Stimulated activated CD4-positive, alpha-beta T cell treated with anti-CD3 and anti-CD28 coated beads, Interleukin-2, amount 100 ng/mL, for 24 hours (primary cell): Measurements from ENCODE around the gene PKDCC.
"Not testable (repeated sequence)": the region's sequence is repeated elsewhere in the genome, so short reads cannot be mapped to it uniquely, and the experiment has no call there.

ENCODE experiments used
- DNase-seq, 2 donors: peaks; one replicate each; pipeline ENCODE4 v3.0.0-alpha.2; 2020

PKDCC gene

DNA sequence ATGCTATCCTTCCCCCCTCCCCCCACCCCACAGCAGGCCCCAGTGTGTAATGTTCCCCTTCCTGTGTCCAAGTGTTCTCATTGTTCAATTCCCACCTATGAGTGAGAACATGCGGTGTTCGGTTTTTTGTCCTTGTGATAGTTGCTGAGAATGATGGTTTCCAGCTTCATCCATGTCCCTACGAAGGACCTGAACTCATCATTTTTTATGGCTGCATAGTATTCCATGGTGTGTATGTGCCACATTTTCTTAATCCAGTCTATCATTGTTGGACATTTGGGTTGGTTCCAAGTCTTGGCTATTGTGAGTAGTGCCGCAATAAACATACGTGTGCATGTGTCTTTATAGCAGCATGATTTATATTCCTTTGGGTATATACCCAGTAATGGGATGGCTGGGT, 17.9 kb downstream of the PKDCC start:
- DNase-seq: not testable (repeated sequence)

DNA sequence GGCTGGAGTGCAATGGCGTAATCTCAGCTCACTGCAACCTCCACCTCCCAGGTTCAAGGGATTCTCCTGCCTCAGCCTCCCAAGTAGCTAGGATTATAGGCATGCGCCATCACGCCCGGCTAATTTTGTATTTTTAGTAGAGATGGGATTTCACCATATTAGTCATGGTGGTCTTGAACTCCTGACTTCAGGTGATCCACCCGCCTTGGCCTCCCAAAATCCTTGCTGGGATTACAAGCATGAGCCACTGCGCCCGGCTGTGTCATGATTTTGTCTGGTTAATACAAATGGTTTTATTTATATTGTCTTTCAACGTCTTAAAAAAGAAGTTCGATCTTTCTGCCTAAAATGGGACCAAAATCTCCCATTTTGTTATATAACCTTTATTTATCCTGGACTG, 19.2 kb downstream of the PKDCC start:
- not testable (repeated sequence) for DNase-seq

DNA sequence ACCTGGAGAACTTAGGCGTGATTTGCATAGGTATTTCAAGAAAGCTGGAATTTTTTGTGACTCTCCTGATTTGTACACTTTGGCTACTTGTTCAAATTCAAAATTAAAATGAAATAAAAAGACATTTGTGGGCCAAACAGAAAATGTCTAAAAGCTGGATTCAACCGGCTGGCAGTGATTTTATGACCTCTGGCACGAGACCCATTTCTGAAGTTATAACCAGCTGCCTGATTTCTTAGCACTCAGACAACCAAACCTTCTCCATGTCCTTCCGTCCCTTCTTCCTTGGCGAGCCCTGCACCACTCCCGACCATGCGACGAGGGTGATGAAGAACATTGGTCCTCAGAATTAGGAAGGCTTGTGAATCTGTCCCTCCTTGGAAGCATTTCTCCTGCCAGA, 19.7 kb downstream of the PKDCC start:
- DNase-seq: no peak

DNA sequence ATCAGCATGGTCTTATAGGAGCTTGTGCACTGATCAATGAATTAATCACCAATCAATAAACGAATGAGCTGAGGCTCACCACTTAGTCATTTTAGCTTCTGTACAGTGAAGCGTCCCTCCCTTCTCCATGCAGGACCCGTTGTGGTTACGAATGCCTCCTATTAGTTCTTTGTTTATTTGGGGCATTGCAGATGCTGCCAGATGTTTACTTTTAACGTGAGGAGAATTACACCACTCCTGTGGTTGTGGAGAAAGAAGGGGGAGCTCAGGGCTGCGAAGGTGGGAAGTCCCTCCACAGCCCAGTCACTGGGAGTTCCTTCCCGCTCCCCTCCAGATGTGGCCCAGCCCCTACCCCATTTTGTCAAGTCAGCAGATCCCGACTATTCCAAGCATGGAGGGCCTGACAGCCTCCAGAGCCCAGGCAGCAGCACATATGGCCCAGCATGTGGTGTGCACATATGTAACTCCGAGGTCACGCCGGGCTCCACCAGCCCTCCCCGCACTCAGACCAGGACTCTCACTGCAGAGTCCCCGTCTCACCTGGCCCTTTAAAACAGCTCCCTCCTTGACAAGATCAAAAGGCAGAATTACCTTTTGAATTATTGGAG, 20.9 kb downstream of the PKDCC start:
- DNase-seq: no peak

DNA sequence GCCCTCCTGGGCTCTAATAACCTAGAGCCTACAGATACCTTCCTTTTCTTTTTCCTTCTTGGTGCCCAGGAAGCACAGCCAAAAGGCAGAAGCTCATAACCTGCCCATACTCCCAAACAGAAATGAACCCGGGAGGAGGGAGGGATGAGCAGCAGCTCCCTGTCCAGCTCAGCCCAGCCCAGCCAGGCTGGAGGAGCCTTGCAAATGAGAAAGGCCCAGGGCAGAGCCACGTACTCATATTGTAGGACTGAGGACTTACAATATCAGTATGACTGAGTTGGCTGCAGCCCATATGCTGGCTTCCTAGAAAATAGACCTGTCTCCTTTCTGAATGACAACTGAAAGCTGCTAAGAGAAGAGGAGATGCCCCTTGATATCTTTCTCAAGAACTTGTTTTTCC, 21.7 kb downstream of the PKDCC start:
- no peak for DNase-seq

DNA sequence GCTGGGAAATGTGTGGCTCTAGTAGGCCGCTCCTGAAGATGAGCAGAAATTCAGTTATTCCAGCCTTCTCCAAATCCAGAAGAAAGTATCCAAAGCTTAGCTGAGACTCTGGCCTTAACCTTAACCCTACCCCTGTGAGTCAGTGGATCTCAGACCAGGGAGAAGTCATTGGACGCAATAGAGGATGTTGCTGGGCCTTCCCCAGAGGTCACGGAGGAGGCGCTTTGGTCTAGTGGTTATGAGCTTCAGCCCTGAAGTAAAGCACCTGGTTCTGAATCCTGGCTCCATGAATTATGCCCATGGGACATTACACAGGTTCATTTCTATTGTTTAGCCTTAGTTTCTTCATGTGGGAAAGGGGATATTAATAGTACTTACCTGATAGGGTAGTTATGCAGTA, 24.0 kb downstream of the PKDCC start:
- no peak for DNase-seq

DNA sequence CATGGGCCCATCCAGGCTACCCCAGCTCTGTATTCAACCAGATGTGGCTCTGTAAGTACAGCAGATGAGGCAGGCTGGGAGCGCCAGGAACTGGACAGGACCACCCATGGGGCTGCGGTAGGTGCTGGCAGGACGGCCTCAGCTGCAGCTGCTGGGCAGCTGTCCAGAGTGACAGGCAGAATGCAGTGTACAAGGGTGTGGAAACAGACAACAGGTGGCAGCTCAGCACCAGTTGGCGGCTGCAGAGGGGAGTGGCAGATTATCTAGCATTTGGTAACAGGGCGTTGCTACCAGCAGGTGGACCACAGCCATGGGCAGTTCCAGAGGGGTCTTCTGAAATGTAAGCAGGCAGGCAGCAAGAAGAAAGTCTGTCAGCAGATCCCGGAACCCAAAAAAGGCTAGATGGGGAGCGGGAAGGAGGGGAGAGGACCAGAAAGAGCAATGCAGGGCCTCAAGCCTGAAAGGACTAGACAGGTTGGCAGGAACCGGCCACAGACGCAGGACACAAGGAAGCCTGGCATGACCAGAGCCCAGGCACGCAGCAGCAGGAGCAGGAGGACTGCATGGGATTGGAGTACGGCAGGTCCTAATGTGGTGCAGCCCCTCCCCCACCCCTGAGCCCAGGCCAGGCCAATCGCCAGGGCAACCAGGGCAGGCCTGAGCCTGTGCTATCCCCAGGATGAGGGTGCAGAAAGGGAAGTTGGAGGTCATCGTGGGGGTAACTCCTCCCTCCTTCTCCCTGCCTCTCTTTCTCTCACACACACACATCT, 24.7 kb downstream of the PKDCC start:
- DNase-seq: no peak

DNA sequence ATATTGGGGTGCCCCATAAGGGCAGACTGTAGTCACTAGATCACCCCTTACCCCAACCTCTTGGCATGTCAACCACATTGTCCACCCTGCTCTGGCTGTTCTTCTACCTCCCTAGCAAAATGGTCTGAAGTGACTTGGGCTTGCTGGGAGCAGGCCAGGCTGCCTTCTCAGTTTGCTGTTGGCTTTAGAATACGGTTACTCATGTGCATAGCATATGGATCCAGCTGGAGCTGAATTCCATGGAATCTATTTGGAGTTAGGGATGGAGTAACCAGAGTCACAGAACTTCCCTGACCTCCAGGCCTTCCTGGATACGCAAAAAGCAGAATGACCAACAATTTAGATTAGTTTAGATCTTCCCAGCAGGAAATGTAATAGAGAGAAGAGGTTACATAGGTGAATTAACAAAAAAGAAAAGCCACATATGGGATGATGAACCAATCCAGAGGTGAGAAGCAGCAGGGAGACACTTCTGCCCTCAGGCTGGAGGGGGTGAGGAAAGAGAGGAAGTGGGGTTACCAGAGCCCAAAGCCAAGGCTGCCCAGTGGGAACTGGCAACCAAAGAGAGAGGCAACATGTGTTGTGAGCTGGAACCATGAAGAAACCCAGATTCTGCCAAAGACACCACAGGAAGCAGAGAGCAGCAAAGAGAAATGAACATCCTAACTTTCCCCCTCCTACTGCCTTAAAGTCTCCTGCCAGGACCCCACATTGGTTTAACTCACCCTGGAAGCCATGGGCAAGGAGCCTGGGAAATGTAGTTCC, 26.1 kb downstream of the PKDCC start:
- no peak for DNase-seq

DNA sequence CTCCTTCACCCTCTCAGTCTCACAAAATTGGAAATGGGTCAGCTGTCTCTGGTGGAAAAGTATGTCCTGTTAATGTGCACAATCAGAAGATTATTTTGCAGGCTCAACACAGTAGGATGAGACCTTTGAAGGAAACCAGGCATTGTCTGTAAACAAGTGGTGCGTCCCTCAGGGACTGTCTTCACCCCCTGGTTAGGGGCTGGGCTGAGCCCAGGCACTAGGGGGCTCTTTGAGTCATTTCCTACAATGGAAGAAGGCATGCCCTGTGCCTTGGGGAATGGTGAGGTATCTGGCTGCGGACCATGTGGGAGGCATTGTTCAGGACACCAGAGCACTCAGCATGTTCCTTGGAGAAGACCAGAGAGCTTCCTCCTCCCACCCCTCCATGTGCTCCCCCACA, 26.8 kb downstream of the PKDCC start:
- DNase-seq: no peak

DNA sequence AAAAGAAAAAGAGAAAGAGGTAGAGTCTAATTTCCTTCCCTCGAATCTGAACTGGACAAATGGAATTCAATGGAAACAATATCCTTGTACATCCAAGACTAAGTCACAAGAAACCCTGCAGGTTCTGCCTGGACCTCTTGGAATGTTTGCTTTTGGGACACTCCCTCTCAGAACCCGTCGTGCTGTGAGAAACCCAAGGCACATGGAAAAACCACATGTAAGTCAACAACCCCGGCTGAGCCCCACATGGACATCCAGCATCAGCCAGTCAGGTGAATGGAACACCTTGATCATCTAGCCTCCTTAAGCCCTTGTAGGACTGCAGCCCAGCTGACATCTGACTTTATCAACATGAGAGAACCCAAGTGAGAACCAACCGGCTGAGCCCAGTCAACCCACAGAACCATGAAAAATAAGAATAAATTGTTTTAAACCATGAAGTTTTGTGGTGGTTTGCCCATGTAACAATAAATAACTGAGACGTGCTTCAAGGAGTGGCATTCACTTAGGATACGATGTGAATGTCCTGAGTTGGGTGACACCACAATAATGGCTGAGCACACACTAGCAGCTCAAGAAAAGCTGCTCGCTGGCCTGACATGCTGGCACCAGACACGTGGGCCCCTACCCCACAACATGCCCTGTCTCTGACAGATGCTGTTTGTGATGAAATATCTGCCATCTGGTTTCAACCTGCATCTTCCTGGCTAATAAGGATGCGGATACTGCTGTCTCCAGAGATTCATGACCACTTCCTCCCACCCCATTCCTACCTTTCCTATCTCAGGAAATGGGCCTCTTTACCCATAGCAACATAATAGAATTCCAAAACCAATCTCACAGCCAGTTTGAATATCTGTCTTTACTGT, 28.8 kb downstream of the PKDCC start:
- DNase-seq: no peak

DNA sequence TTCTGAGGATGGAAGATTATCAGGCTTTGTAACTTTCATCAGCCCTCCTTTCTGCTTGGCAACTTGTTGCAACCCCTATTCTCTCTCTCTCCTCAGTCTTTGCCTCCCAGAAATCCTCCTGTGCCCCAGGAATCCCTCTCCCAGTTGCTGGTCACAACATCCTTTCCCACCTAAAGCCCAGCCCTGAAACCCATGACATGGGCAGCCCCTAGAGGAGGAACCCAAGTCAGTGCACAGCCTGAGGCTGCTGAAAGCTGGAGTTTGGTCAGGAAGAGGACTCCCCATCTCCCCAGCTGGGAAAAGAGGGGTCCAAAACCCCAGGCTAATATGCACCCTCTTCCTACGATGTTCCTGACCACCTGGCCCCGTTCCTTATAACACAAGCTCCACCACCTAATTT, 29.5 kb downstream of the PKDCC start:
- DNase-seq: no peak

DNA sequence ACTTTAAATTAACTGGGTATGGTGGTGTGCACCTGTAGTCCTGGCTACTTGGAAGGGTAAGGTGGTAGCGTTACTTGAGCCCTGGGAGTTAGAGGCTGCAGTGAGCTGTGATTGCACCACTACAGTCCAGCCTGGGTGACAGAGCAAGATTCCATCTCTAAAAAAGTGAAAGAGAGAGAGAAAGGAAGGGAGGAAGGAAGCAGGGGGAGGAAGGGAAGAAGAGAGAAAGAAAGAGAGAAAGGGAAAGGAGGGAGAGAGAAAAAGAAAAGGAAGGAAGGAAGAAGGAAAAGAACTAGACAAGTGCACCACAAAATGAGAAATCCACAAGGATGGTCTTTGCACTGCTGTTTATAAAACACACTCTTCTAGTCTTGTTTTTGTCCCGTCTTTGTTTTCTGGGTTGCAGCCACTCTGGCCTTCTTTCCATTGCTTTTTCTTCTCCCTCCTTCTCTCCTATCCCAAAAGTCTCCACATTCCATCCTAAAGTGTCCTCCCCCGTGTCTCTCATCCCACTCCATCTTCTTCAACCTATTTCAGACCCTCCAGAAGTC, 32.0 kb downstream of the PKDCC start:
- DNase-seq: no peak

DNA sequence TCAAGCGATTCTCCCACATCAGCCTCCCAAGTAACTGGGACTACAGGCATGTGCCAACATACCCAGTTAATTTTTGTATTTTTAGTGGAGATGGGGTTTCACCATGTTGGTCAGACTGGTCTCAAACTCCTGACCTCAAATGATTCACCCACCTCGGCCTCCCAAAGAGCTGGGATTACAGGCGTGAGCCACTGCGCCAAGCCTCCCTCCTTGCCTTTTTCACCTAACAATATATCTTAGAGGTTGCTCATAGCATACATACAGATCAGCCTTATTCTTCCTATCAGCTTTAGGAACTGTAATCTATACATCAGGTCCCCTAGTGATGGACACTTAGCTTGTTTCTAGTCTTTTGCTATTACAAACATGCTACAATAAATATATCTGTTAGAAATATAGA, 33.3 kb downstream of the PKDCC start:
- not testable (repeated sequence) for DNase-seq

DNA sequence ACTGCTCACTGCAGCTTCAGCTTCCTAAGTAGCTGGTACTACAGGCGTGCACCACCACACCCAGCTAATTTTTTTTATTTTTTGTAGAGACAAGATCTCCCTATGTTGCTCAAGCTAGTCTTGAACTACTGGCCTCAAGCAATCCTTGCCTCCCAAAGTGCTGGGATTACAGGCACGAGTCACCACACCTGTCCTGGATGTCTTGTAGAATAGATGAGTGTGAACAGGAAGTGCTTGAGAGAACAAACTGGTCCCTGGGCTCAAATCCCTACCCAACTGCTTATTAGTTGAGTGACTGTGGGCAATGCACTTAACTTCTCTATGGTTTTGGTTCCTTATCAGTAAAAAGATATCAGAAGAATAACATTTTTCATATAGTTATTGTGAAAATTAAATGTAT, 34.2 kb downstream of the PKDCC start:
- no peak for DNase-seq

DNA sequence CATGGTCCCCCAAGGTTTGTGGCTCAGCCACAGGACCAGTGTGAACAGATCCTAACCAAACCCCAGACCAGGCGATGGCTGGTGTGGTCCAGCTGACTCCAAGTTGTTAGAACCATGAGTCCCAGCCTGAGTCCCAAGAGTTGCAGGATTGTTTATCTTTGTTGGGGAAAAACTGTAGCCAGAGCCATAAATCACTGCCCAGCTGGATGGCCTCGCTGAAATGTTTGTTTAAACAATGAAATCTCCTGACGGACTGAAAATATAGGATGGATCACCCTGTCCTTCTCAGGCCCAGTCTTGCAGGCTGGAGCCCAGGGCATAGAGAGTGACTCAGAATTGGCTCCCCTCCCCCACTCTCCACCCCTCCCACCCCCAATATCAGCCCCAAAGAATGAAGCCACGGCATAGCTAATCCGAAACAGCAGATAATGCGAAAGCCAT, 36.4 kb downstream of the PKDCC start:
- DNase-seq: no peak

DNA sequence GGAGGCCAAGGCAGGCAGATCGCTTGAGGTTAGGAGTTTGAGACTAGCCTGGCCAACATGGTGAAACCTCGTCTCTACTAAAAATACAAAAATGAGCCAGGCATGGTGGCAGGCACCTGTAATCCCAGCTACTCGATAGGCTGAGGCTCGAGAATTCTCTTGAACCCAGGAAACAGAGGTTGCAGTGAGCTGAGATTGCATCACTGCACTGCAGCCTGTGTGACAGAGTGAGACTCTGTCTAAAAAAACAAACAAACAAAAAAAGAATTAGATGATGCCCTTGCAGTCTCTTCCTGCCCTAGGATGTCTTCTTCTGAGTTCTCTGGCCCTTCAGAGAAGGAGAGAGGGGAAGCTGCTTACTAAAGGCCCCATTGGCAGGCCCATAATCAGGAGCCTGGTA, 37.2 kb downstream of the PKDCC start:
- DNase-seq: not testable (repeated sequence)

DNA sequence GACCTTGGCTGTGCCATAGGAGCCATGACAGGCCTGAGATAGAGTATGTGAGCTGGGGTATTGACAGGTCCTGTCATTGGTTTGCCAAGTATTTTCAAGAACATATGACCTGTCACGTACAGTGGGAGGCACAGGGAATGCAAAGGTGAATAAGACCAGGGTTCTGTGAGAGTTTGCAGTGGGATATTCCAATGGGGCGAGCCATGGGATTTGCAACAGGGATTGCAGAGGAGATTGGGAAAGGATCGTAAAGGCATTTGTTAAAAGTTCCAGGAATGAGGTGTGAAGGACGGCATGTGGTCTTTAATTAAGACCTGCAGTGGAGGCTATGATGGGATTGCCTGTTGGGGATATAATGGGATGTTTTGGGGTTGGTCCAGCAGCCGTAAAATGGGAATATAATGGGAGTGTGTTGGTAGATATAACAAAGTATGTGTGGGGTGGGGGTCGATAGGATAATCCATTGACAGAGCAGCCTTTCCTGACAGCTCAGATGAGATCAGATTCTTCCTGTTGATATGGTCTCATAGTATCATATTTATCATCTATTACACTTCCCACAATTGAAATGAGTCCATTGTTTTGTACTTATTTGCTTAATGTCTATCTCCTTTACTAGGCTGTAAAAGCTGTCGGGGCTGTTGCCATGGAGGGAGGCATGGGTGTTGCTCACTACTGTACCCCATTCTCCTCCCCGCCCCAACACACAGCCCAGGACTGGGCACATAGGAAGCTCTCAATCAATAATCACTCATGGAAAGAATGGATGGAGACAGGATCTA, 38.1 kb downstream of the PKDCC start:
- DNase-seq: no peak

DNA sequence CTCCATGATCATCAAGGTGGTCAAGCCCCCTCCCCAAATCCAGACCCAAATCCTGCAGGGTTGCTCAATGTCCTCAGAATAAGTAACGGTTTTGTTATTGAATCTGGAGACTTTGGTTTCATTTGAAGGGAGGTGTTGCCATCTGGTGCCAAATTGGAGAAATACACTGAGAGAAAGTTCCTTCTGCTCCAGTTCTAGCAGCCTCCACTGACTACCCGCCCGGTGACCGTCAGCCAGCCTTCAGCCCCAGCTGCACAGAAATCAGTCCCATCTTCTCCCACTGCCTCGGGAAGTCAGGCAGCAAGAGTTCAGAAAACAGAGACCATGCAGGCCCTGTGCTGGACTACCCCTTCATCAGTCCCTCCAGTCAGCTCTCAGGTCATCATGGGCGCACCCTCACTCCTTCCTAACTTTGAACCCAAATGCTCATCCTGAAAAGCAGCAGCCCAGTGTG, 38.7 kb downstream of the PKDCC start:
- DNase-seq: peak; percentile 9 to 40

DNA sequence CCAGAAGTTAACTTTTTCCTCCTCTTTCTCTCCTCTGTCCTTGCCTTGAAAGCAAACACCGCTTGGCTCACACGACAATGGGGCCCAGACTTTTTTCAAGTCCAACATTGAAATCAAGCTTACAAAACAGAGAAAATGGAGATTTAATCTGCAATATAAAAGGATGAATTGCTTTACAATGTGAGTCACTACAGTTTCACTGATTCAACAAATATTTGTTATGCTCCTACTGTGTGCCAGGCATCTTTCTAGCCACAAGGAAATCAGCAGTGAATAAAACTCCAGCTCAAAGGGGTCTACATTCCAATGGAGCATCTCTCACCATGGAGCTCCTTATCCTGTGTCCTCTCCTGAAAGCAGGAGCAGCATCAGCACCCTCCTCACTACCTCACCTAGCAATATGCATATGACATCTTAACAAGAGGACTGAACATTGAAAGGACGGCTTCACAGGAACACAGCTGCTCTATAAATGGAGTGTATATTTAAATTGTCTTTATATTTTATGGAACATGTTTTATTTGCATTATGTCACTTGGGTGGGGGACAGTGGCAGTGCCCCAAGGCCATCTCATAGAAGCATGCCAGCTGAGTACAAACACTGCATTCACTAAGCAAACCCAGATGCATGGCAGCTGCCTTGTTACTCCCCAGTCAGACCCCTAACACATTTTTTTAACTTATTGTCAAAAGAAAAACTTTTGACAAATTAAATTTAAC, 39.5 kb downstream of the PKDCC start:
- DNase-seq: no peak

DNA sequence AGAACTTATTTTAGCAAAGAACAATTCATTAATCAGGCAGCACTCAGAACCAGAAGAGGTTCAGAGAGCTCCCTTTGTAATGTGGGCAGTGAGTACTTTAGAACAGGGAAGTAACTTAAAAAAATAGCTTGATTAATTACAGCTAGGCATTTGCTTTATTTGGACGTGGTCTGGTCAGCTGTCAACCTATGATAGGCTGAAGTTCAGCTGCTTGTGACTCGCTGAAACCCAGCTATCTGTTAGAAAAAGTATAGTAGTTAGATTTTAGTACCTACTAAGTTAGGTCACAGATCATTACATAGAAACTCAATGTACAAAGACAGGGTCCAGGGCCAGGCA, 40.0 kb downstream of the PKDCC start:
- no peak for DNase-seq

DNA sequence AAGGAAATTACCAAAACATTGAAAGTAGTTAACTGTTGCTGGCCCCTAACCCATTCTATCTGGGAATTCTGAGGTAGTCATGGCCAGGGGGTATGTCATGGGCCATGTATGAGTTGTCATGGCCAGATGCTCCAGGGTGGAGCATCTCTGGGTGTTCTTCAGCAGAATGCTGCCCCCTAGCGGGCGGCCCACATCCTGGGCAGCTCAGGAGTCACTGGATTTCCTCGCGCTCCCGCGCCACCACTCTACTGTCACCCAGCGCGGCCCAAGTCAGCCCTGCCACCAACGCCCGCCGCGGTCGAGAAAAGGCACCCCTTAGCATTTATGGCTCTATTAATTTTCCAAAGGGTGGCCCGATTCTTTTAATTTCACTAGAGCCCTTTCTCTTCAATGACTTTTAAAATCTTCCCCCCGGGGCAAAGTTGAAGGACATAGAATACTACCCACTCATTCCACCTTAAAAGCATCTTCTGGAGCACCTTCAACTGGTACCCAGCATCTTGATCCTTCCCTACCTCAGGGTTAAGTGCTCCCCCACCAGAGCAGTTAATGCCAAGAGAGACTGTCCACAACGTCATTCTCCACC, 41.6 kb downstream of the PKDCC start:
- DNase-seq: peak; percentile 74
